Measurements from ENCODE around the gene SRRM3. TPM values are rescaled to one million over a fixed set of nuclear protein-coding genes. Genes with fewer than 3 reads are reported as not detected.
"Not testable (repeated sequence)": the region's sequence is repeated elsewhere in the genome, so short reads cannot be mapped to it uniquely, and the experiment has no call there.

Gene SRRM3
- total and polyA plus RNA-seq, 3 experiments from 2014 or later = not detected

DNA sequence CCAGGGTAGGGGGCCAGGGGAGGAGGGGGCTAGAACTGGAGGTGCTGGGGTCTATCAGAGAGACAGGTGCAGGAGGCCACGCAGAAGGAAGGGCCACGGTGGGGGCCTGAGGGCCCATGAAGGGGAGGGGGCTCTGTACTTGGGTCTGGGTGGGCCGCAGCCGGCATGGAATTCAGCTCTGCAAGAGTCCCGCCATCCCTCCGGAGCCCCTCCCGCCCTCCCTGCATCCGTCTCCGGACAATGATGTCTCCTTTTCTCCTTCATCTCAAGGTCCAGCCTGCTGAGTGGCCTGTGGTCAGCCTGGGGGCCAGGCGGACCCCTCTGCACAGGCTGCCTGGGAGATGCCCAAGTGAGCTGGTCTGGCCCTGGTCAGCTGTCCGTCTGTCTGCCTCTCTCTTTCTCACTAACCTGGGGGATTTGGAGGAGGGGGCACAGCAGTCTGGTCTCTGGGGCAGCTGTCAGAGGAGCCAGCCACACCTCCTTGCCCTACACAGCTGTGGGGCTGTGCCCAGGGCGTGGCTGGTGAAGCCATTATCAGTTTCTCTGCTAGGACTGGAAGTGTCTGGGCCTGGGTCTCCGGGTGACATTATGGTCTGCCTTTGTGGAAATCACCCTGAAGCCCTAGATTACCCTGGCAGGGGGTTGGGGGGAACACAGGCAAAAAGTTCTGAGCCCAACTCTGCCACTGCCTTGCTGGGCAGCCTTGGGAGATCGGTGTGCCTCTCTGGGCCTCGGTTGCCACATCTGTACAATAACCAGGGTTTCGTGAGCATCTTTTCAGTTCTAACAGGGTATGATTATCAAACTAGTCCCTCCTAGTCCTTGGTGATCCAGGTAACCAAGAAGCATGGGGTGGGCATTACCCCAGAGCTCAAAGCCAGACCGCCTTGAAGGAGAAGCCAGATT lies 81.8 kb downstream of the SRRM3 start:
- Mint-ChIP-seq H3K27ac (no peak overlapping the region), H3K36me3 (no peaks in the 10 kb centered on the region), H3K9me3 (peaks cover 0 to 2% (median 0%) of the 10 kb centered on the region in 5 donors), H3K4me1 (peaks cover 14 to 24% (median 22%) of the 10 kb centered on the region in 3 donors), H3K4me3 (peak overlapping the region; percentile 11 to 86 (median 63)), H3K27me3 (peaks cover 36 to 43% of the 10 kb centered on the region in 2 donors)
- H3K27me3 ChIP-seq (ENCODE audit: insufficient read depth, low read length, poor library complexity, severe bottlenecking) = peaks cover 15% of the 10 kb centered on the region
- H3K36me3 ChIP-seq (ENCODE audit: insufficient read depth, low read length) = no peaks in the 10 kb centered on the region
- ChIA-PET POLR2A (no interaction called here), CTCF (interaction anchor here (0.9 to 2.9 kb wide), 6 partner anchors 8 to 31 kb away, joined by 3 to 12 read pairs (median 3); partner anchors contain the start of gene HSPB1)
- DNase-seq = no peak
- H3K4me1 ChIP-seq (ENCODE audit: insufficient read depth, low read length) = peaks cover 11% of the 10 kb centered on the region
- H3K9me3 ChIP-seq (ENCODE audit: low read length) = no peaks in the 10 kb centered on the region
- no peak overlapping the region for H3K27ac ChIP-seq (ENCODE audit: low read depth, low read length)
- no peak overlapping the region for H3K4me3 ChIP-seq (ENCODE audit: low read length)

DNA sequence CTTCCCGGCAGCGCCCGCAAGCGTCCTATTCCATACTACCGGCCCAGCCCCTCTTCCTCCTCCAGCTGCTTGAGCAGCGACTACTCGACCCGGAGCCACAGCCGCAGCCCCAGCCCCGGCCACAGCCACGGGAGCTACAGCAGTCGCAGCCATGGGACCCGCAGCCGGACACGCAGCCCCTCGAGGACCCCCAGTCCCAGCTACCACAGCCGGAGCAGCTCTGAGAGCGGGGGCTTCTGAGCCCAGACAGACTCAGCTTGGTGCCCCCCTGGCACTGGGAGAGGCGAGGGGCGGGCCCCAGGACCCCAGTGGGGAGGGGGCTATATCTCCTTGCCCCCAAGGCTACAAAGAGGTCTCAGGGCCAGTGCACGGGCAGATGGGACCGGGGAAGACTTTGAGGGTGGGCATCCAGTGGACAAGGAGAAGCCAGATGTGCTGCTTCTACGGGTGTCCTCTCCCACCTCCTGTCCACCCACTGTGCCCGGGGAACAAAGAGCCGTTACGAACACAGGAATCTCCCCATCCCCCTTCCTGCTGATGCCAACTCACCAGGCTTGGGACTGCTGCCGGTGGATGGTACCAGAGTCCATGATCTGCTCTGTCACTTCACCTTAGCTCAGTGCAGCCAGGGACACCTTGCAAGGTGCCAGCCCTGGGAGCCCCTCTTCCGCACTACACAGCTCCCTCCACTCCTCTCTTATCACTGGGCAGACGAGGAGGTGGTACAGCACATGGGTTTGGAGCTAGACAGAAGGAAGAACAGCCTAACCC lies 84.1 kb downstream of the SRRM3 start:
- peaks cover 14 to 19% (median 18%) of the 10 kb centered on the region in 3 donors for H3K4me1 Mint-ChIP-seq
- H3K36me3 Mint-ChIP-seq = no peaks in the 10 kb centered on the region
- CTCF ChIA-PET = interaction anchor here (1.3 to 2.9 kb wide), 2 partner anchors 27 to 28 kb away, joined by 3 to 12 read pairs; no protein-coding TSS in a partner anchor
- H3K27ac Mint-ChIP-seq = peak overlapping the region in 1 of 8 donors; percentile 66
- Histone ChIP-seq H3K27ac (ENCODE audit: low read depth, low read length) (no peak overlapping the region), H3K4me3 (ENCODE audit: low read length) (no peak overlapping the region), H3K27me3 (ENCODE audit: insufficient read depth, low read length, poor library complexity, severe bottlenecking) (peaks cover 14% of the 10 kb centered on the region), H3K36me3 (ENCODE audit: insufficient read depth, low read length) (no peaks in the 10 kb centered on the region), H3K9me3 (ENCODE audit: low read length) (no peaks in the 10 kb centered on the region), H3K4me1 (ENCODE audit: insufficient read depth, low read length) (peaks cover 11% of the 10 kb centered on the region)
- POLR2A ChIA-PET = interaction anchor here (0.5 kb wide), 1 partner anchor 1719 kb away, joined by 3 read pairs; no protein-coding TSS in a partner anchor
- H3K9me3 Mint-ChIP-seq = peaks cover 0 to 2% (median 0%) of the 10 kb centered on the region in 5 donors
- peaks cover 27 to 29% of the 10 kb centered on the region in 2 donors for H3K27me3 Mint-ChIP-seq
- peak overlapping the region in 1 of 7 donors; percentile 64 for H3K4me3 Mint-ChIP-seq
- DNase-seq = no peak

DNA sequence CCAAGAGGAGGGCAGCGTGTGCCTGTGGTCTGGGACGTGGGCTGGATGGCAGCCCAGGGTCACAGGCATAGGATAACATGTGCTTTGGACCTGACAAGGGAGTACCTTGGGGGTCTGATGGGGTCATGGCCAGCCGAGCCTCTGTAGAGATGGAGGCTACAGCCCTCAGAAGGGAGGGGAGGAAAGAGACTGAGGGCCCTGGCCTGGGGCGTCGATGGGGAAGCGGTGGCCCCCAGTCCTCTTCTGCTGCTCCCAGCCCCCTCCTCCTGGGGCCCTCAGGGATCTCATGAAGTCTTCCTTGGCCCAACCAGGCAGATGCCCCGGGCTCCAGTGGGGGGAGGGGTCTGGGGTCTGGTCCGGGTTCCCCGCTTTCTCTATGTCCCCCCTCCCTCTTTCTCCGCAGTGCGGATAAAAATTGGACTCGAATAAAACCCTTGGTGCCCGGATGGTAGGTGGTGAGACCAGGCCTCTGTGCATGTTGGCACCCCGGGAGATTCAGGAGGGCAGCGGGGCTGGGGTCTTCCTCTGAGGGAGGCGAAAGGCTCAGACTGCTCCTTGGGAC lies 85.2 kb downstream of the SRRM3 start:
- no peaks in the 10 kb centered on the region for H3K36me3 Mint-ChIP-seq
- H3K27me3 Mint-ChIP-seq = peaks cover 22% of the 10 kb centered on the region in 2 donors
- H3K27ac Mint-ChIP-seq = no peak overlapping the region
- no peak overlapping the region for H3K27ac ChIP-seq (ENCODE audit: low read depth, low read length)
- CTCF ChIA-PET = interaction anchor here (1.3 kb wide), 1 partner anchor 26 kb away, joined by 3 read pairs; no protein-coding TSS in a partner anchor
- peaks cover 12% of the 10 kb centered on the region for H3K4me1 ChIP-seq (ENCODE audit: insufficient read depth, low read length)
- DNase-seq = no peak
- no peaks in the 10 kb centered on the region for H3K36me3 ChIP-seq (ENCODE audit: insufficient read depth, low read length)
- H3K9me3 Mint-ChIP-seq = peaks cover 0 to 2% (median 0%) of the 10 kb centered on the region in 5 donors
- H3K4me3 ChIP-seq (ENCODE audit: low read length) = no peak overlapping the region
- peaks cover 7% of the 10 kb centered on the region for H3K27me3 ChIP-seq (ENCODE audit: insufficient read depth, low read length, poor library complexity, severe bottlenecking)
- POLR2A ChIA-PET = no interaction called here
- H3K9me3 ChIP-seq (ENCODE audit: low read length) = no peaks in the 10 kb centered on the region
- peaks cover 13 to 20% (median 16%) of the 10 kb centered on the region in 3 donors for H3K4me1 Mint-ChIP-seq
- H3K4me3 Mint-ChIP-seq = no peak overlapping the region

DNA sequence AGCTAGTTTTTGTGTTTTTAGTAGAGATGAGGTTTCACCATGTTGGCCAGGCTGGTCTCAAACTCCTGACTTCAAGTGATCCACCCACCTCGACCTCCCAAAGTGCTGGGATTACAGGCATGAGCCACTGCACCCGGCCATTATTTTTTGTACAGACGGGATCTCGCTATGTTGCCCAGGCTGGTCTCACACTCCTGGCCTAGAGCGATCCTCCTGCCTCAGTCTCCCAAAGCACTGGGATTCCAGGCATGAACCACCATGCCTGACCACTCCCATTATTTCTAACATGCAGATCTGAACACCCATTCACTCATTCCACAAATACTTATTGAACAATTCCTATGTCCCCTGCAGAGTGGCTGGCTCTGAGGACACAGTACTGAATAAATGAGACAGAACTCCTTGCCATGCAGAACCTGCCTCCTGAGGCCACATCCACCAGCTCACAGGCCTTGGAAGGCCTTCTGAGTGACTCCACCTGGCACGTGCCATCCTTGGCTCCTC lies 89.2 kb downstream of the SRRM3 start:
- DNase-seq; H3K27ac Mint-ChIP-seq; H3K9me3 ChIP-seq (ENCODE audit: low read length); H3K36me3 Mint-ChIP-seq; H3K27me3 Mint-ChIP-seq; H3K4me3 Mint-ChIP-seq; H3K27ac ChIP-seq (ENCODE audit: low read depth, low read length); H3K27me3 ChIP-seq (ENCODE audit: insufficient read depth, low read length, poor library complexity, severe bottlenecking); H3K36me3 ChIP-seq (ENCODE audit: insufficient read depth, low read length); H3K9me3 Mint-ChIP-seq; H3K4me1 Mint-ChIP-seq; POLR2A ChIA-PET; H3K4me3 ChIP-seq (ENCODE audit: low read length): not testable (repeated sequence)
- CTCF ChIA-PET = interaction anchor here (0.7 to 2.9 kb wide), 18 partner anchors 8 to 112 kb away, joined by 3 to 70 read pairs (median 4); partner anchors contain the start of gene HSPB1
- peaks cover 10% of the 10 kb centered on the region for H3K4me1 ChIP-seq (ENCODE audit: insufficient read depth, low read length)

DNA sequence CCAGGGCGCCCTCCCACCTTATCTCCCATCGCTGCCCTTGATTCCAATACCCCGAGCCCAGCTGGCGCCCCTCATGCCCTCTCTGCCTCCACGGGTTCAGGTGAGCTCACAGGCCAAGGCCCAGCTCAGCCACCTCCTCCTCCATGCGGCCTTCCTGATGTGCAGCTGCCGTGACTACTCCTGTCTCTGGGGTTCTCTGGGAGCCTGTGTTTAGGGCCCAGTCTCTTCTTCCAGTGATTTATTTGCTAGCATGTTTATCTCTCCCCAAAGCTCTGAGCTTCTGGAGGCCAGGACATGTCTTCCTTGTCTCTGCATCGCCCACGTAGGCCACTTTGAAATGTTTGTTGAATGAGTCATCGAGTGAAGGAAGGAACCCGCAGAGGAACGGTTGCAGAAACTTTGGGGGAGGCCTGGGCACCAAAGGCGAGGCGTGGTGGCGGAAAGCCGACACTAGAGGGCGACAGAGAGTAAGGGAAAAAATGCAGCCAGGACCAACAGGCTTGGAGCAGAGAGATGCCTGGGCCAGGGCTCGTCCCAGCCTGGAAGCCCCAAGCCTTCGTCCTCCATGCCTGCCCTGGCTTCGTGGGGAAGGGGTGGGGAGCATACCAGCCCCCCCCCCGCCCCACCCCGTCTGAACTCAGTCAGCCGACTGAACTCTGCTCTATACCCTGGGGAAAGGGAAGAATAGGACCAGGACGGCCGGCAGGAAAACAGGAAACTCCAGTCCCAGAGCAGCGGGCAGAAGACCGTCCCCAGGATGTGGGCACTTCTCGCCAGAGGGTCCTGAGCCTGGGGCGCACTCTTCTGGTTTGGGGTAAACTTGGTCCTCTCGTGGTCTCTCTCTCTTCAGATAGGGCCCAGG lies 89.9 kb downstream of the SRRM3 start:
- Histone ChIP-seq H3K4me1 (ENCODE audit: insufficient read depth, low read length) (peaks cover 10% of the 10 kb centered on the region), H3K27ac (ENCODE audit: low read depth, low read length) (peak overlapping the region; percentile 38), H3K36me3 (ENCODE audit: insufficient read depth, low read length) (no peaks in the 10 kb centered on the region), H3K27me3 (ENCODE audit: insufficient read depth, low read length, poor library complexity, severe bottlenecking) (no peaks in the 10 kb centered on the region), H3K9me3 (ENCODE audit: low read length) (no peaks in the 10 kb centered on the region), H3K4me3 (ENCODE audit: low read length) (no peak overlapping the region)
- ChIA-PET POLR2A (no interaction called here), CTCF (interaction anchor here (0.7 to 2.9 kb wide), 23 partner anchors 8 to 115 kb away, joined by 3 to 70 read pairs (median 3); partner anchors contain the start of genes HSPB1 and YWHAG)
- Mint-ChIP-seq H3K36me3 (no peaks in the 10 kb centered on the region), H3K9me3 (no peaks in the 10 kb centered on the region), H3K27ac (peak overlapping the region in 2 of 8 donors; percentile 3 to 66), H3K4me1 (peaks cover 4 to 8% (median 6%) of the 10 kb centered on the region in 3 donors), H3K4me3 (no peak overlapping the region), H3K27me3 (peaks cover 4 to 9% of the 10 kb centered on the region in 2 donors)
- peak; percentile 68 to 87 (median 75) for DNase-seq

DNA sequence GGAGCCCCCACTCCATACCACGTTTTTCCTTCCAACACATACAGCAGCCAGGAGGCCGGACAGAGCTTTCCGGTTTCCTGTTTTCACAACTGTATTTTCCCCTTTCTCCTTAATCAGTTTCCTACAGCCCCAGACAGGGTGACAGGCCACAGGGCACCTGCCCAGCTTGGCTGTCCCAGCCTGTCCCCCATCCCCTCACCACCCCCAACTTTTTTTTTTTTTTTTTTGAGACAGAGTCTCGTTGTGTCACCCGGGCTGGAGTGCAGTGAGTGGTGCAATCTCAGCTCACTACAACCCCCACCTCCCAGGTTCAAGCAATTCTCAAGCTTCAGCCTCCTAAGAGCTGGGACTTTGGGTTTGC lies 90.5 kb downstream of the SRRM3 start:
- Histone ChIP-seq H3K27ac (ENCODE audit: low read depth, low read length) (peak overlapping the region; percentile 38), H3K36me3 (ENCODE audit: insufficient read depth, low read length) (no peaks in the 10 kb centered on the region), H3K4me1 (ENCODE audit: insufficient read depth, low read length) (peaks cover 10% of the 10 kb centered on the region), H3K27me3 (ENCODE audit: insufficient read depth, low read length, poor library complexity, severe bottlenecking) (no peaks in the 10 kb centered on the region), H3K9me3 (ENCODE audit: low read length) (no peaks in the 10 kb centered on the region), H3K4me3 (ENCODE audit: low read length) (no peak overlapping the region)
- no peaks in the 10 kb centered on the region for H3K36me3 Mint-ChIP-seq
- H3K27me3 Mint-ChIP-seq = peaks cover 2 to 9% of the 10 kb centered on the region in 2 donors
- ChIA-PET CTCF (interaction anchor here (0.8 to 2.9 kb wide), 13 partner anchors 9 to 116 kb away, joined by 3 to 70 read pairs (median 8); partner anchors contain the start of genes HSPB1 and YWHAG), POLR2A (interaction anchor here (0.7 kb wide), 1 partner anchor 11 kb away, joined by 3 read pairs; no protein-coding TSS in a partner anchor)
- H3K27ac Mint-ChIP-seq = no peak overlapping the region
- H3K4me3 Mint-ChIP-seq = no peak overlapping the region
- H3K9me3 Mint-ChIP-seq = no peaks in the 10 kb centered on the region
- no peak for DNase-seq
- H3K4me1 Mint-ChIP-seq = peaks cover 4 to 8% (median 6%) of the 10 kb centered on the region in 3 donors

DNA sequence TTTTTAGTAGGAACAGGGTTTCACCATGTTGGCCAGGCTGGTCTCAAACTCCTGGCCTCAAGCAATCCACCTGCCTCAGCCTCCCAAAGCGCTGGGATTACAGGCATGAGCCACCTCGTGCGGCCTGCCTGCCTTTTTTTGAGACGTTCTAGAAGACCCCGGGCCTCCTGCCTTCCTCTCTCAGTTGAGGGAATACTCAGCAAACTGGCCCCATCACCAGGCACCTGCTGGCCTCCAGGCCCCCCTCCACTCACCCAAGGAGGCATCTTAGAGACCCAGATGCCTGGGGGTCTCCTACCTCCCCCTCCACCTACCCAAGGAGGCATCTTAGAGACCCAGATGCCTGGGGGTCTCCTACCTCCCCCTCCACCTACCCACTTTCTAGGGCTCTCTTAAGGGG lies 91.2 kb downstream of the SRRM3 start:
- H3K4me3 ChIP-seq (ENCODE audit: low read length); H3K36me3 ChIP-seq (ENCODE audit: insufficient read depth, low read length); H3K27ac ChIP-seq (ENCODE audit: low read depth, low read length); H3K9me3 Mint-ChIP-seq; H3K27ac Mint-ChIP-seq; H3K27me3 ChIP-seq (ENCODE audit: insufficient read depth, low read length, poor library complexity, severe bottlenecking); H3K36me3 Mint-ChIP-seq; H3K4me3 Mint-ChIP-seq; H3K9me3 ChIP-seq (ENCODE audit: low read length); H3K4me1 Mint-ChIP-seq; H3K27me3 Mint-ChIP-seq; DNase-seq: not testable (repeated sequence)
- ChIA-PET CTCF (interaction anchor here (0.9 to 5.1 kb wide), 10 partner anchors 9 to 116 kb away, joined by 3 to 70 read pairs (median 9); partner anchors contain the start of genes HSPB1 and YWHAG), POLR2A (interaction anchor here (0.7 kb wide), 1 partner anchor 10 kb away, joined by 3 read pairs; no protein-coding TSS in a partner anchor)
- H3K4me1 ChIP-seq (ENCODE audit: insufficient read depth, low read length) = peaks cover 10% of the 10 kb centered on the region
